ENCODE data around the gene EPG5. TPM values are rescaled to one million over a fixed set of nuclear protein-coding genes. Genes with fewer than 3 reads are reported as not detected.

Gene EPG5
- total RNA-seq, 1 donor from 2014 or later: 36.6 TPM

DNA sequence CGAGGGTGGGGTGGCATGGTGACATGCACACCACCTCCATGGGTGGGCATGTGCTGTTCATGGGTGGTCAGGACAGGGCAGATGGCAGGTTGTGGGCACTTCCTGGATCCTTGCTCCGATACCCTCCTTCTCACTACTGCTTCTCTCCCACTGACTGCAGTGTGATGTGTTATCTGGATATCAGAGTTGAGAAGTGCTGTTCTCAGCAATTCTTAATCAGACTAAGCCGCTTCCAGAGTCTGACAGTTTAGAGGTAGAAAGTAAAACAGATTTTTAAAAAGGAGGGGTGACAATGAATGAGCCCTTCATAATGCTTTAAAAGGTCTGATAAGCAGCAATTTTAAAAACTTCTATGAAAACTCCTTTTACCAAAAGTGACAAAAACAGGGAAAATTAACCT is 107.8 kb downstream of the EPG5 start:
- H3K27me3 Mint-ChIP-seq (ENCODE audit: unreplicated experiment): peaks cover 3% of the 10 kb centered on the region
- H3K27ac Mint-ChIP-seq (ENCODE audit: unreplicated experiment): no peak overlapping the region
- no peaks in the 10 kb centered on the region for H3K4me1 Mint-ChIP-seq (ENCODE audit: low read depth, unreplicated experiment)
- TF ChIP-seq, protein P1, sequence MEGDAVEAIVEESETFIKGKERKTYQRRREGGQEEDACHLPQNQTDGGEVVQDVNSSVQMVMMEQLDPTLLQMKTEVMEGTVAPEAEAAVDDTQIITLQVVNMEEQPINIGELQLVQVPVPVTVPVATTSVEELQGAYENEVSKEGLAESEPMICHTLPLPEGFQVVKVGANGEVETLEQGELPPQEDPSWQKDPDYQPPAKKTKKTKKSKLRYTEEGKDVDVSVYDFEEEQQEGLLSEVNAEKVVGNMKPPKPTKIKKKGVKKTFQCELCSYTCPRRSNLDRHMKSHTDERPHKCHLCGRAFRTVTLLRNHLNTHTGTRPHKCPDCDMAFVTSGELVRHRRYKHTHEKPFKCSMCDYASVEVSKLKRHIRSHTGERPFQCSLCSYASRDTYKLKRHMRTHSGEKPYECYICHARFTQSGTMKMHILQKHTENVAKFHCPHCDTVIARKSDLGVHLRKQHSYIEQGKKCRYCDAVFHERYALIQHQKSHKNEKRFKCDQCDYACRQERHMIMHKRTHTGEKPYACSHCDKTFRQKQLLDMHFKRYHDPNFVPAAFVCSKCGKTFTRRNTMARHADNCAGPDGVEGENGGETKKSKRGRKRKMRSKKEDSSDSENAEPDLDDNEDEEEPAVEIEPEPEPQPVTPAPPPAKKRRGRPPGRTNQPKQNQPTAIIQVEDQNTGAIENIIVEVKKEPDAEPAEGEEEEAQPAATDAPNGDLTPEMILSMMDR (IDR thresholded peaks at IDR 0.05; ENCODE audit: partially characterized antibody, unreplicated experiment): no peak
- DNase-seq: no peak
- H3K4me3 Mint-ChIP-seq (ENCODE audit: unreplicated experiment): no peak overlapping the region
- peaks cover 31% of the 10 kb centered on the region for H3K36me3 Mint-ChIP-seq (ENCODE audit: unreplicated experiment)
- no peaks in the 10 kb centered on the region for H3K9me3 Mint-ChIP-seq (ENCODE audit: unreplicated experiment)

DNA sequence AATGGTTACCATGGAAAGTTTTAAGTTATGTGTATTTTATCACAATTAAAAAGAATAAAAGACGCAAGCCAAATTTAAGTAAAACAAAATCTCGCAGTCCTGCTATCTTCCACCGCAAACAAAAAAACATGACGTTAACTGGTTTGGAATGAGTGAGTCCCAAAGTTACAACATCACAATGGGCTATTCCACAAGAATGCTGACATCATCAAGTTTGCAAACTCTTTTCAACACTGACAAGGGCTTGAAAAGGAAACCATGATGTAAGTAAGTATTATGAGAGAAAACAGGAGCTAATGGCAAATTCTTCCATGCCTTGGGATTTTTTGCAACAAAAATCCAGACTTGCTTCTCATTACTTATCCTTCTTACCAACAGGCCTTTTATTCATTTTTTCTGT is 110.6 kb downstream of the EPG5 start:
- Mint-ChIP-seq H3K27ac (ENCODE audit: unreplicated experiment) (no peak overlapping the region), H3K9me3 (ENCODE audit: unreplicated experiment) (no peaks in the 10 kb centered on the region), H3K36me3 (ENCODE audit: unreplicated experiment) (peaks cover 14% of the 10 kb centered on the region), H3K4me1 (ENCODE audit: low read depth, unreplicated experiment) (peaks cover 8% of the 10 kb centered on the region), H3K27me3 (ENCODE audit: unreplicated experiment) (peaks cover 1% of the 10 kb centered on the region), H3K4me3 (ENCODE audit: unreplicated experiment) (no peak overlapping the region)
- no peak for DNase-seq
- TF ChIP-seq, protein P1 (IDR thresholded peaks at IDR 0.05; ENCODE audit: partially characterized antibody, unreplicated experiment): no peak

DNA sequence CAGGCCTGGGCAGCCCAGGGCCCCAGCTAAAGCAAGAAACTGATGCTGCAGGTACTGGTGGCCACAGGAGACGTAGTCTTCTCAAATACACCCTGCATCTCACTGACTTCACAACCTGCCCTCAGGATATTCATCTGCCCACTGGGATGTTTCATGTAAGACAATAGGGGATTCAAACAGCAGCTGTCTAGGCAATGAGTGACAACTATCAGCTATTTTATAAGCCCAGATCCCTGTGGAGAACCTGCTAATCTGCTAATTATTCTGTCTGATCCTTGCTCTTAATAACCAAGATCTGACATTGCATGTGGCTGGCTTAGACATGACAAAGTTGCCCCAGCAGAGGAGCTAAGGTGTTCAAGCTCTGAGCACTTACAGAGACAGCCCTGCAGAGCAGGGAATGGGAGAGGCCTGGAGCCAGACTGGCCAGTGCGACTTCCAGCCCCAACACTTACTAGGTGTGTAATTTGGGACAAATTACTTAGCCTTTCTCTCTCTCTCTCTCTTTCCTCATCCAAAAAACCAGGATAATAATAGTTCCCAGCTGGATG is 113.0 kb downstream of the EPG5 start:
- H3K36me3 Mint-ChIP-seq (ENCODE audit: unreplicated experiment): peaks cover 14% of the 10 kb centered on the region

DNA sequence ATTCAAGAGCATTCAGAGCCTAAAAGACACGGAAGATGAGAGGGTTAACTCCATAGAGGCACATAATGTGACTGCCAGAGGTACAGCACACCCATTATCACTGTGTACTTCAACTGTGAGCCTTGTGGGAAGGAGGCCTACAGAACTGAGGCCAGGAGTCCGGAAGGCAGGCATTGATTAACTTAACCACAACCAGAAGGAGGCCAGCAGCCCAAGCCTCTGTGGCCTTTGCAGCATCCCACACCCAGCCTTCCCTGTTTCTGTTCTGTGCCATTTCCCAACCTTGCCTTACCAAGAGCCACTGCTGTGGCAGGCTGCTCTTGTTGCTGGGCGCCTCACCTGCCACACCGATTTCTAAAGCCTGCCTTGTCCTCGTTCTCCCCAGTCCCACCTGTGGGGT is 114.5 kb downstream of the EPG5 start:
- TF ChIP-seq, protein P1 (IDR thresholded peaks at IDR 0.05; ENCODE audit: partially characterized antibody, unreplicated experiment): no peak

More for the DNA sequence above, 113.0 kb downstream of the EPG5 start:
- Mint-ChIP-seq H3K4me1 (ENCODE audit: low read depth, unreplicated experiment) (peaks cover 22% of the 10 kb centered on the region), H3K27ac (ENCODE audit: unreplicated experiment) (no peak overlapping the region), H3K27me3 (ENCODE audit: unreplicated experiment) (peaks cover 1% of the 10 kb centered on the region), H3K4me3 (ENCODE audit: unreplicated experiment) (no peak overlapping the region), H3K9me3 (ENCODE audit: unreplicated experiment) (no peaks in the 10 kb centered on the region)
- no peak for DNase-seq
- TF ChIP-seq, protein P1 (IDR thresholded peaks at IDR 0.05; ENCODE audit: partially characterized antibody, unreplicated experiment): no peak

DNA sequence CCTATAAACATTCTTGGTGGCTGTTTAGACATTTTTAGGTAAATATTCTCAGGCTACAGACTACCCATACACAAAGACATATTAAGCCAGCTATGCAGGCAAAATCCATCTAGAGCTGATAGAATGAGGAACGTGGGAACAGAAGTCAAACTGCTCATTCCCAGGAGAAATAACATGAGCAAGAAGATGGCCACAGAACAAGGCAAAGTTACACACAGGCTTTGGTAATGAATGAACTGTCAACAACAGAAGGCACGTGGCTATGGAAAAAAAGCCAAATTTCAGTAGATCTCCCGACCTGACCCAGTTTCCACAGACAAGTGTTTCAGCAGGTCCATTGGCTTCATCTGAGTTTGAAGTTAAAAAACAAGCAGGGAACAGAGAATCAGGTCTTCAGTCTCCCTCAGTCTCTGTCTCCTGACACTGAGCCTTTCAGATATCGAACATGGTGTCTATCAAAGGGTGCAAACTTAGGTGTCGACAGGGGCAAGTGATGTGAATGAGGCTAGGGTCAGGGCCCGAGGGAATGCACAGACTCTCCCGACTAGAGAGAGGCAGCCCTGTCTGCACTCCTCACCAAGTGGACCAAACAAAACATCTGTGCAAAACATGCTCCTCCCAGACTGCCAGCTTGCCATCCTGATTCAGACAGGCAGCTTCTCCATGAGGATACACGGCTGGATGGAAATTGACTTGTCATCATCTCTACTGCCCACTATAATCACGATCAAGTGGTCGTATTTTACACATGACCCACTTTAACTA is 115.8 kb downstream of the EPG5 start:
- H3K9me3 Mint-ChIP-seq (ENCODE audit: unreplicated experiment): no peaks in the 10 kb centered on the region
- peaks cover 1% of the 10 kb centered on the region for H3K27me3 Mint-ChIP-seq (ENCODE audit: unreplicated experiment)
- TF ChIP-seq, protein P1 (IDR thresholded peaks at IDR 0.05; ENCODE audit: partially characterized antibody, unreplicated experiment): no peak
- no peak for DNase-seq
- peaks cover 14% of the 10 kb centered on the region for H3K36me3 Mint-ChIP-seq (ENCODE audit: unreplicated experiment)
- peak overlapping the region; percentile 14 for H3K27ac Mint-ChIP-seq (ENCODE audit: unreplicated experiment)
- H3K4me1 Mint-ChIP-seq (ENCODE audit: low read depth, unreplicated experiment): peaks cover 22% of the 10 kb centered on the region
- no peak overlapping the region for H3K4me3 Mint-ChIP-seq (ENCODE audit: unreplicated experiment)

More for the DNA sequence above, 114.5 kb downstream of the EPG5 start:
- Mint-ChIP-seq H3K4me1 (ENCODE audit: low read depth, unreplicated experiment) (peaks cover 22% of the 10 kb centered on the region), H3K9me3 (ENCODE audit: unreplicated experiment) (no peaks in the 10 kb centered on the region), H3K27ac (ENCODE audit: unreplicated experiment) (no peak overlapping the region), H3K36me3 (ENCODE audit: unreplicated experiment) (peaks cover 14% of the 10 kb centered on the region), H3K27me3 (ENCODE audit: unreplicated experiment) (peaks cover 1% of the 10 kb centered on the region), H3K4me3 (ENCODE audit: unreplicated experiment) (no peak overlapping the region)
- no peak for DNase-seq

Measured in glutamatergic neuron (in vitro differentiated cells).